ENCODE results near the gene SHMT2. TPM values are rescaled to one million over a fixed set of nuclear protein-coding genes. Genes with fewer than 3 reads are reported as not detected.

Gene SHMT2
- total RNA-seq, 1 experiment from 2014 or later: 293 TPM

DNA sequence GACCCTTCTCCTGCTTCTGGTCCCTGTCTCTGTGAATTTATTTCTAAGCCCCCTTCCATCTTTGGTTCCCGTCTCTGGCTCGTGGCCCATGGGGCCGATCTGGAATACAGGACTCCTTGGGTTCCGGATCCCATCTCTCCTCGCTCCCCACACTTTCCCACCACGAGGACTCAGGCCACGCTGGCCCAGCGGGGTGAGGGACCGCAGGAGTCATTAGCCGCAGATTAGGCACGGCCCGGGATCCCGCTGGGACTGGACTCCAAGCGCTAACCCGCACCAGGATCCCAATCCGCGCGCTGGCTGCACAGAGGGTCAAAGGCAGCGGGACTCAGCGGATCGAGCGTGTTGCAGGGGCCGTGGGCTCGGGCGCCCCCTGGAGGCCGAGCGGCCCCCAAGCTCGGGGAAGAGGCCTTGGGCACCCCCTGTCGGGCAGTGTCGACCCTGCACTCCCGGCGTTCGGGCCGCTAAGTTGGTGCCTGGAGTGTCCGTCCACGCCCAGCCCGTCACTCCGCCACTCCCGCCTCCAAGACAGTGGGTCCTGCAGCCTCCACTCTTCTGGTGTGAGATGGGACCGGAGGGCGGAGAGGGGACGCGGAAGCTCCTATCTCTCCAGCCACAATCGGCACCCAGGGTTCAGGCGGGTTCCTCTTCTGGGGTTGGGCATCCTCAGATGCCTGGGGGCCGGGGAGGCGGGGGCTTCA lies 9.5 kb downstream of the SHMT2 start:
- DNase-seq (ENCODE audit: low read depth): peak; percentile 89

DNA sequence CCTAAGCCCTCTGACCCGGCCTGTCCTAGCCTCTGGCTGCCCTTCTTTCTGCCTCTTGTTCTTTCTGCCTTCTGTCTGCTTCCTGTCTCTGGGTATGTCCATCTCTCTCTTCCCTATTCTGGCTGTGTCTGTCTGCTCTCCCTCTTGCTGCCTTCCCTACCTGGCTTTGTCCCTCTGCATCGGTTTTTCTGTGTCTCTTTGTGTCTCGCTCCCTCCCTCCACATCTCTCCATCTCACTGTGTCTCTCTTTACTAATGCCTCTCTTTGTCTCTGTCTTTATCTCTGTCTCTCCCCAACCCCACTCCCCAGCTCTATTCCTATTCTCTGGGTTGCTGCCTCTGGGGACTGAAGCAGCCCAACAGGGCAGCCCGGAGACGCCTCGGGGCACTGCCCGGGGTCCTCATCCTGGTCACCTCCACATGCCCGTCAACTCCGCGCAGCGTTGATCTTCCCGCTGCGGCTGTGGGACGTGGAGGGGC lies 10.1 kb downstream of the SHMT2 start:
- peak; percentile 34 for DNase-seq (ENCODE audit: low read depth)

DNA sequence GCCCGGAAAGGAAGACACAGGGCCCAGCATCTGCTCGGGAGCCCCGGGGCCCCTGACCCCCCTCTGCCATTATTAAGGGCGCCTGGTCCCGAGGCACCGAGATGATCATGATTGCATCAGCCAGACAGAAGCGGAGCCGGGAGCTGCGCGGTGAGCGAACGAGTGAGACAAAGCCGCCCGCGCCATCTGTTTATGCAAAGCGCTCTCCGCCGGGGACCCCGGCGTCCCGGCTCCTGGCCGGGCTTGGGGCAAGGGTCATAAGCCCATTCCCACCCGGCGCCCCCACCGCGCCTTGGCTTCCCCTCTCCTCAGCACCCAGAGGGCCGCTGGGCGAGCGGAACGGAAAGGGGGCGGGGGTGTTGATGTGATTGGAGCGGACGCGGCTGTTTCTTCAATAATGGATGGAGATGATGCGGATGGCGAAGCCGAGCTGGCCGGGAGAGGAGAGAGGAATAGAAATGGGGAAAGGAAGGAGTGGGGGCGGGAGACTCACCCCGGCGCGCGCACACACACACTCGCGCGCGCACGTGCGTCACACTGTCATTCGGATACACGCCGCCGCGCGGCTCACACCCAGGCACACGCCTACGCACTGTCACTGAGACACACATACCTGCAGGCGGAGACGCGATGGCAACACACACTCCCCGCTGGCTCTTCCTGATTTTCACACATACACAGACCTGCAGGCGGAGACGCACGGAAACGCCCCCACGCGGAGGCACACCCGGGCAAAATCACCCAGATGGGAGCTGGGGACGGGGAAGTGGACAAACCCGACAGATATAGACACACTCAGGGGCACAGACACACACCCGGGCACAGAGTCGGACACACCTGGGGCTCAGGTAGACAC lies 10.8 kb downstream of the SHMT2 start:
- peak; percentile 69 for DNase-seq (ENCODE audit: low read depth)

DNA sequence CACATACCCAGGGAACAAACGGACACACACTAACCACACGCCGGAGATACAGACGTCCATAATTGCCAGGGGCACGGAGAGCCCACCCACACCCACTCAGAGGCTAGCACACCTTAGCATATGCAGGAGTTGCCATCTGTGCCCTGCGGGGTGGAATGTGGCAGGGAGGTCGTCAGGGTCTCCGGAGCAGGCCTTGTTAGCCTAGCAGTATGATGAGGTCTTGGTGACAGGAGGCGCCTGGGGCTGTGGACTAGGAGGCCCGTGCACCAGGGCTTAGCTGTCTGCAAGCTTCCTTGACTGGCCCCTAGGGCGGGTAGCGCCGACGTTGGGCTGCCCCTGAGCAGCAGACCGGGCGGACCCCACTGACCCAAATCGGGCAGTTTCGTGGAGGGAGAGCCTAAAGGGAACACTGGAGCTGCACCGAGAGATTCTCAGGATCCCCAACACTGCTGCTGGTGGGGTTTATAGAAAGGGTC lies 11.5 kb downstream of the SHMT2 start:
- DNase-seq (ENCODE audit: low read depth): peak; percentile 16

DNA sequence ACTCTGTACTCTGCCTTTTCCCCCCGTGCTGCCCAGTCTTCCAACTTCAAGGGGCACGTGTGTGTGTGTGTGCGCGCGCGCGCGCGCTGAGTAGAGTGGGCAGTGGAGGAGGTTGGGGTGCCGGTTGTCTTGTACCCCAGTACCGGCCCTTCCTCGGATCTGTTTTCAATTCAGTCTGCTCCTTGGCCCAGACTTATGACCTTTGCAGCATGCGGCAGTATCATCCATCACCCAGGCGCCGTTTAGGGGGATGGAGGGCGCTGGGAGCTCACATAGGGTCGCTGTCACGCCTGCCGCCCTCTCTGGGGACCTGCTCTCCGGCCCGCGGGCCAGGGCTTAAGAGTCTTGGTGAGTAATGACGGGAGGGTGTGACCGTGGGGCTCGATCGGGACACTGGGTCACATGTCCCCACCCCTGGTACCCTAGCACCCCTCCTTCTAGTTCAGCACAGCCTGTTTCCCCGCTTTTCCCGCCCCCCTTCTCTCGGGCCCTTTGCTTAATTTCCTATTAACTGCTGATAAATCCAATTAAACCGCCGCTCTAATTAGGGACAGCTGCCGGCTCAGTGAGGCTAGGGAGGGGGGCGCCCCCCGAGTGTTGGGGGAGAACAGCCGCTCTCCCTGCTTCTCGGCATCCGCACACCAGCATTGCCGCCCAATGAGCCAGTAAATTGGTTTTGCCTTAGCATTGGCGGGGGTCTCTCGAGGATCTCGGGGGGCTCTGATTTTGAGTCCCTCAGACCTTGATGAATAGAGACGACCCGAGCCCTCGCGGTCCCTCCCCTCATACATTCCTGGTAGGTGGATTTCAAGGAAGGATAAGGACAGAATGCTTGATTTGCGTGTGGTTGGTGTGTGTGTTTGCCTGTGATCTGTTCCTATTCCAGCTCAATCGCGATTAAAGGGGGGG lies 12.1 kb downstream of the SHMT2 start:
- no peak for DNase-seq (ENCODE audit: low read depth)

DNA sequence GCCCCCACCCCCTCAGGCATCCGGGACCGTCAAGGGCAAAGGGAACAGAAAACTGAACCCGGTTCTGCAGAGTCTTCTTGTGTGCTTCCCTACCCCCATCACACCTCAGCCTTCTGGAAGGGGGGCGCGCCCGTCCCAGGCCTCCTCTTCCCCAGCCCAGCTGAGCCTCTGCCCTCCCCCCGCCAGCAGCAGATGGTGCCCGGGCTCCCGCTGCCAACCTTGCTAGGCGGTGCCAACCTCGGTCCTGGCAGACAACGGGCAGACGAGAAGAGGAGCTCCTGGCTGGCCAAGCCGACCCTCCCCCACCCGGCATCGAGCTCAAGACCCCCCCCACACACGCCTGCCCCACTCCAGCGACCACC lies 12.8 kb downstream of the SHMT2 start:
- no peak for DNase-seq (ENCODE audit: low read depth)

DNA sequence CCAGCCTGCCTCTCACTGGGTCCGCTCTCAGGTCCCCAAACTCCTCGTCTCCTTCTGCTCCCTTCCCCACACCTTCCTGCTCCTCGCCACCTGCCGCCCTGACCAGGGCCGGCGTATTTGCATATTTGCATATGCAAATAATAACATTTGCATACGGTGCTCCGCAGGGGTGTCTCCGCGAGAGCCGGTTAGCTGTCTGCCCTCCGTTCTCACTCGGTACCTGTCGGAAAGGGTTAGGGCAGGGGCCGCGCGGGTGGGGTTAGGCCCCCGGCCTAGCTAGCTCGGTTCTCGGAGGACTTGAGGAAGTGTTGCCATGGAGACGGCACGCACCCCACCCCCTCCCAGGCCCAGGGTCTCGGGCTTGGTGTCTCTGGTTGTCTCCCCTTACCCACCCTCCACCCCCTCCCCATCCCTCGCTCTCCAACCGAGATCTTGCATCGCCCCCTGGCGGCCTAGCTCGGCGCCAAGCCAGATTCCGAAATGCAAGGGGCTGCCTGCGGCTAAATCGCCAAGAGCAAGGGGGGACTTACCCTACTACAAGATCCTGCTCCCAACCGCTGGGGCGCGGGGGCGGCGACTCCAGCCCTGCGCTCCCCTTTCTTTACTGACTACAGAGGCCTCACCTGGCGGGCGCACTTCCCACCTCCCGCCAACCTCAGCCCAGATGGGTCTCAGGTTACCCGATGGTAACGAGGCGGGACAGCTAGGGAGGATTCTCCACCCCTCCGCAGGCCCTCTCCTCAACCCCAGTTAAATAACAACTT lies 13.4 kb downstream of the SHMT2 start:
- DNase-seq (ENCODE audit: low read depth): no peak

DNA sequence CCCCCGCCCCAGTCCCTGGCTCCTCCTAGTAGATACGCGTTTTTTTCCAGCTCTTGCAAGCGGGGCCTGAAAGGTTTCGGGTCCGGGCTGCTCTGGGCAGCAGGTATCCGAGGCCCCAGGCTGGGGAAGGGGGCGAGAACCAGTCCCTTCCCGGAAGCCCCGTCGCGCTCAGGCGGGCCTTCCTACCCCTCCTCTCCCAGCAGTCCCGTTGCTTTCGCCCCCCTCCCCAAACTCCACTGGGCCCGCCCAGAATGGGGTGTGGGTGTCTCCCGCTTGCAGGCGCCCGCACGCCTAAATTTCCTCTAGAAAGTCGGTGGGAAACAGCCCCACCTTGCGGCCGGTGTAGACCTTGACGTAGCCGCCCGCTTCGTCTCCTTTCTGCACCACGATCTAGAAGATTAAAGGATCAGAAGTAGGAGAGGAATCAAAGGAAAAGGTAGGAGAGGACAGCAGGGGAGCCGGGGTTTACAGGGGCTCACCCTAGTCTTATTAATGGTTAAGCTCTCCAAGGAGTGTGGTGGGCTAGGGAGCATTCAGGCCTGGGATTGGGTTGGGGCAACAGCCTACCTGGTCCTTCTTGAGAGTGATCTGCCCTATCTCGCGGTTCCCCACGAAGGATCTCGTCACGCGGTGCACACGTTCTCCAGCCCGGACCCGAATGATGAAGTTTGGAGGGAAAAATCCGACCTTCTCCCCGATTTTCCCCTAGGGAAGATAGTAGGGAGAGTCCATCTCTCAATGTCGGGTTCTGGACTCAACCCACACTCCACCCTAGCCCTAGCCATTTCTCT lies 14.2 kb downstream of the SHMT2 start:
- DNase-seq (ENCODE audit: low read depth): peak; percentile 76

DNA sequence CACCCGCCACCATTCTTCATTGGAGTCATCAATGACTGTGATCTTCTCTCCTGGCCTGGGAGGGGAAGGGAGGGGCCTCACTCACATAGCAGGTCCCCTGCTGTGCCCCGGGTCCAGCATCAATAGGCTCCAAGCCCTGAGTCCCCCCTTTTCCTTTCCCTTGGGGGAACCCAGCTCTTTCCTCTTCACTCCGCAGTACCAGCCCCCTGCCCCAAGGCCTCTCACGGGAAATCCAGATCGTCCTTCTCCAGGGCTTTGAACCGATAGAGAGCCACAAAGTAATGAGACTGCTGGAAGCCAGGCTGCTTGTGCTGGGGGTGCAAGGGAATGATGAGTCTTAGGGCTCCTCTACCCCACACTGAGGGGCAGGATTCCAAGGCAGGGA lies 14.8 kb downstream of the SHMT2 start:
- no peak for DNase-seq (ENCODE audit: low read depth)

DNA sequence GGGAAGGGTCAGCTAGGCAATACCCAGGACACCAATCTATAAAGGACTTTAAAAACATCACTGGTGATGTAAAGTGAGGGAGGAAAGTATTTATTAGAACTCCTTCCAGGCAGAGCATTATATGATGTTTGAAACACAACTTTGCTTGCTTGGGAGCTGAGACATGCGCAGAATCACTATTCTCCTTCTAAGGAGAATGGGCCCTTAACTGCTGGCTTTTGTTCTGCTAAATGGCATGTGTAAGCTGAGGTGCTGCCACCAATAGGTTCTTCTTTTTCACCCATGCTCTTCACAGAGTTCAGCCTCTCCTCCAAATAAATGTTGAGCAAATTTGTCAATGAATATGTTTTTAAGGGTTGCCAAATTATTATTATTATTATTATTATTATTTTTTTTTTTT lies 17.5 kb downstream of the SHMT2 start:
- no peak for DNase-seq (ENCODE audit: low read depth)

DNA sequence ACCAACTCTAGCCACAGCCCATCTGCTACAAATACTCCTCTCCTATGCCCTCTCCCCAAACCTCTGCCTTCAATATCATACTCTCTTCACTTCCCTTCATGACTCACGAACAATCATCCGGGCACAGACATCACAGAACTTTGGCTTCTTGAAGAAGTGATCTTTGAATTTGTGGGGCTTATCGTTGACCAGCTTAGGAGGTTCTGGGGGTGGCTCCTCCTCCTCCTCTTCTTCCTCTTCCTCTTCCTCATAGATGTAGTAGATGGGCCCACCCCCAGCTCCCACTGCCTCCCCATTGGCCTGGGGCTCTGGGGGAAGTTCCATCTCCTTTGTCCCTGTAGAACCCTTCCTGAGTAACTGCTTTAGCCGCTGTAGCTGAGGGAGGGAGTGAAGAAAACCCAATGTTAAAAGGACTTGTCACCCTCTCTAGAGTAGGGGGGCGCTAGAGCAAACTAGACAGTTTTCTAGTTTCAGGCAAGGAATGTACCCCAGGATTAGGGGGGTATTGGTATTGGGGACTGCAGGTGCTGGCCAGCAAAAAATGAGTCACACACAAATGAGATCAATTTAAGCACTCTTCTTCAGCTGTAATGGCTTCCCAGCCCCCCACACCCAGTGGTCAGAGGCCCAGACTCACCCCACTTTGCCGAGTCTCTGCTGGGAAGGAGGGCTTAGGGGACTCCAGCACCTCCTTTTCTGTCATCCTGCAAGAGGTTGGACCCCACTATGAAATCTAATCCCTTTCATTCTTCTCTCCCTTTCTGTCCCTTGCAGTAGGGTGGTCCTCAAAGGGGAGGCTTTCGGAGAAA lies 19.6 kb downstream of the SHMT2 start:
- peak; percentile 27 for DNase-seq (ENCODE audit: low read depth)

DNA sequence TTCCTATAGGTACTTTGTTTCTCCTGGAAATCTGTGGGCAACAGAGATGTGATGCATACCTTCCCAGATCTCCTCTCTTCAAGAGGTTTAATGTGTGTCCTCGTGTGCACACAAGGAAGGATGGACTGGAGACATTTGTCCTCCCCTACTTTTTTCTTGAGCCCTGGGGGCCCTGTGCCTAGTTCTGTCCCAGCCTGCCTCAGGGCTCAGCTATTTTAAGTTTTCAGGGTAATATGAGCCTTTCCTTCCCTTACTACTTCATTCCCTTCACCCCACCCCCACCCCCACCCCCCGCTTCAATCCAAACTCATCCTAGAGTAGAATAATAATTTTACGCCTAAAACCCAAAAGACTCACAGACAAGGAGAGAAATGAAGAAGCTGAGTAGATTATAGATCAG lies 21.0 kb downstream of the SHMT2 start:
- DNase-seq (ENCODE audit: low read depth): no peak

DNA sequence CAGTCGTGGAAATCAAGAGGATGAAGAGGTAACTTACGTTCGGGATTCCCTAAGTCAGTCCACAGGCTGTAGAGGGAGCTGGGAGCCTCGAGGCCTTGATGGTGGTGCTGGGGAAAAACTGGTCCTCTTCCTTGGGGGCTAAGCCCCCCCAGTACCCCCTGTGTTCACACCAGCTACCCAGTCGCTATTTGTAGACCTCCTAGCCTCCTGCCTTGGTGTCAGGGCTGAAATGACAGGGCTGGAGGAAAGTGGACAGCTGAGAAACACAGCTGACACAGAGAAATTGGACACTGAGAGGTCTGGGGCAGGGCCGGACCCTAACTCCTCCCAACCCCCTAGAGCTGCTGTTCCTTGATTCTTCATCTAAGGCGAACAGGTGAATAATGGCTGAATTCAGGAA lies 21.4 kb downstream of the SHMT2 start, which contains the start of gene STAC3:
STAC3 (minus strand) TSS at position 232 of the 400 bp plus-strand sequence. CDS start 1,551 bp downstream, outside the sequence.
- no peak for DNase-seq (ENCODE audit: low read depth)

DNA sequence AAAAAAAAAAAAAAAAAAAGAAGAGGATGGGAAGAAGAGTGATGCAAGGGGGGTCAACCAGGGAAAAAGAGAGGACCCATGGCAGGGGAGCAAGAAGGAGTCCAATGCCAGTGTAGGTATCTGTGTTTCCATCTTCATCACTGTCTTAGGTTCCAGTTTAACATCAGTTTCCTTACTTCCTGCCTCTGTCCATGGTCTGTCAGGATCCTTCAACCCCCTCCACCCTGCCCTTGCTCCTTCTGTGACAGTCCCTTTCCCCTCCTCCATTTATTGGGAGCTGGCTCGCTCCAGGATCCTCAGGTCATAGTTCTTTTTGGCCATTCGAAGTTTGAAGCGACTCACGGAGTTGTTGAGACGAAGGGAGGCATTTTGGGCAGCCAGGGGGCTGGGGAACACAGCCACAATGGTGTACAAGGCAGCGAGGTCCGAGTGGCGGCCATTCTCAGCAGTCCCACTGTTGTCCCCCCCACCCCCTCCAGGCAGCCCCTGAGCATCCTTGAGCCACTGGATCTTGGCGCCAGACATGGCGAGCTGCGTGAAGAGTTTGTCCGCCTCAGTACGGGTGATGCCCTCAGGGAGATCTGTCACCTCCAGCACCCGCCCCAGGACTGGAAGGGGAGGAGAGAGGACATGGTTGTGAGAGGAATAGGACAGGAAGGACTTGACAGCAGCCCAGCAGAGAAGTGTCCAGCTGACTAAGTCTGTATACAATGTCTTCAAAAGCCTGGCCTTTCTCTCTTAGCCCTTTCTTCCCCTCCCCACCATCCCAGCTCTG lies 25.2 kb downstream of the SHMT2 start:
- DNase-seq (ENCODE audit: low read depth): no peak

DNA sequence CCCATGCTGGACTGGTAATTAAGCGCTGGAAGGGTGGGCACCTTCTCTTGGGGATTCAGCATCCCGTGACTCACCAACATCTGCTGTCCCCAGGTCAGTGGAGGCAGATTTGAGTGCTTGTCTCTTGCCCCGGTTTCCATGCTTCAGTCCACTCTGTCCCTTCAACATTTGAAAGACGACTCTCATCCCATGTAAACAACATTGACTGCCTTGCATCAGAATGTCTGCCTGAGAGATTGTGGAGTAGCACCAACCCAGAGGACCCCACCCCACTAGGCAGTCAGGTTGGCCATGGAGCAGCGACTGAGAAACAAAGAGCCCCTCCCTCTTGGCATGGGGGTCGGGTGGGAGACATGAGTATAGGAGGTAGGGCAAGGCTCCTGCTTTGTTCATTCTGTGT lies 26.4 kb downstream of the SHMT2 start:
- DNase-seq (ENCODE audit: low read depth): no peak

DNA sequence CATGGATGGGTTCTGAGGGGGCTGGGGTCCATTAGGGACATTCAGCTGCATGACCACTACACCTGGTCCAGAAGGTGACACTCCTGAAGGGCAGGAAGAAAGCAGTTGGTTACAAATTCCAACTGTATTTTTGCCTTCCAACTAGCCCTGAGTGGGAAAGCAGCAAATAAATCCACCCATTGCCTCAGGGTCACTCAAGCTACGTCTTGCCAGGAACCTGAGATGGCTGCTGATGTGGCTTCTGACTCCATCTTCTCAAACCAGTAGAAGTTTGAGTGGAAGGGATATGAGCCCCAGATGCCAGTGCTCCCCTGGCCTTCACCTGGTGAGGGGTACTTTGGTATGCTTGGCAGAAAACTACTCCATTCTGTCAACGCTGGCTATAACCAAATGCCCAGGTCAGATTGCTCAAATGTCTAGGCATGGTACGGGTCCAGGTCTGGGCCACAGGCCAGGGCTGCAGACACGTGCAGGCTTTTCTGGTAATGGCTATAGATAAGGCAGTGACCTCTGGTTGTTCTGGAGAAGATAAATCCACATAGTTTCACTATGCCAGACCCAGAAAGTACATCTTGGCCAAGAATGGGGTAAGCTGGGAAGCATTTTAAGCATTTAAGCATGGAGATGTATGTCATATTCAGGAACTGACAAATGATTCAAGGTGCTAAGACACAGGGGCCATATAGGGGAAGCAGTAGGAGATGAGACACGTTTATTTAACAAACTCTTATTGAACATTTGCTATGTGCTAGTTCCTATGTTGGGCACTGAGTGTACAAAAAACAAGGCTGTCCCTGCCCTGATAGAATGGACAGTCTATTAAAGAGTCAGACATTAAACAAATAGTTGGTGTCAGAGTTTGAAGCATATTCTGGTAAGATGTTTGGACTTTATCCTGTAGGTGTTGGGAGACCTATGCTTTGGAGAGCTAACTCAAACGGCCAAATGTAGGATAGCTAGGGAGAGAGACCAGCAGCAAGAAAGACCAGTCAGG lies 29.8 kb downstream of the SHMT2 start:
- DNase-seq (ENCODE audit: low read depth): no peak

DNA sequence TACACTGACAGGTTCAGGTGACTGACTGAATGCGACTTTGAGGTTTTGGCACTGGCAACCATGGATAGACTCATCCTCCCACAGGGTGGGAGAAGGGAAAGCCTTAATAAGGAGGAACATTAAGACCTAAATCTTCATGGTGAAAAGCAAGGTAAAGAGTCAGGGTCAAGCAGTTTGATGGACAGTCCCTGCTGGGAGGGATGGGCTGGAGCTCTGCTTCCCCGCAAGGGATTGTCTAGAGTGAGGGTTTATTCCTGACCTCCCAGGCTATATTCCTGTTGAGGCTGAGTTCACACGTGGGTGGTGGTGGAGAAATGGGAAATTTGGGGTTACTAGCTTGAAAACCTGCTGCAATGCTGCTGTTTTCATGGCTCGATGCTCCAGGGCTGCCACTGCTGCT lies 30.9 kb downstream of the SHMT2 start:
- DNase-seq (ENCODE audit: low read depth): no peak

All from HT1080 (cell line).